ENCODE data around the gene PAK6. TPM values are rescaled to one million over a fixed set of nuclear protein-coding genes. Genes with fewer than 3 reads are reported as not detected.

The PAK6 gene
- total RNA-seq (2014; rRNA removed; shearing (Covaris generic)), result not detected in 2 replicates

DNA sequence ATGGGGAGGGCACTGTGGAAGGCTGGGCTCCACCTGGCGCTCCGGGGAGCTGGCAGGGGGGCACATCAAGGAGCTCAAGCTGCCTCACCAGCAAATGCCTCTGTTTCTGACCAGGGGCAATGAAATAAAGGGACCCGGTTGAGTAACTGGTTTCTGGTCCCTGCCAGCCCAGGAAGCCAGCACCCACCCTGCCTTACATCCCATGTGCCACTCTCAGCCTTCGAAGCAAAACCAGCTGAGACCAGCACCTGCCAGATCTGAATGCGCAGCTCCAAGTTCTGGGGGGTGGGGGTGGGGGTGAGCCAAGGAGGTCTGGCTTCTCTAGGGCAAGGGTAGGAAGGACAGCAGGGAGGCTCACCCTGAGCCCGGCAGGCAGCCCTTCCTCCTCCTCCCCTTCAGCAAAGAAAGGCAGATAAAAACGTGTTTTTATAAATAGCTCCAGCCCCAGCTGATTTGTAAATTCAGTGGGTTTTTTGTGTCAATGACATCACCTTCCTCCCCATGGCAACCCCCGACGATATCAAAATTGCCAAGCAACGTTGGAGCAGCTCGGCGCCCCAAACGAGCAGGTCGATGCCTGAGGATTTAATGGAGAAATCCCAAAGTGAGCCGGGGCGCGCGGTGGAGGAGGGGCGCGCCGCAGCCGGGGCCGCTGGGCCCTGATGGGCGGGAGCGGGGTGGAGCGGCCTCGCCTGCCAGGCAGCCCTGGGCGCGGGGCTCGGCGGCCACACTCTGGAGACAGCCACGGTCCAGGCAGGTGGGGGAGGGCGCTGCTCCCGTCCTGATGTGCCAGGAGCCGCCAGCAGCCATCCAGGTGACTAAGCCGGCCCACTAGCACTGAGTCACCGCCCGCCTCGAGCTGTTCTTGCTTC lies at the start of gene PAK6:
TSS of gene PAK6 (plus strand) at position 532 of the 872 bp plus-strand sequence. CDS start 25,723 bp downstream, outside the sequence.
- Histone ChIP-seq H3K27me3 (peaks cover 14% of the 10 kb centered on the region), H3K27ac (no peak within 1 kb of the TSS), H3K4me1 (peaks cover 4% of the 10 kb centered on the region; the same call in 1 of the 2 replicates), H3K4me3 (peak within 1 kb of the TSS; percentile 39), H3K36me3 (no peaks in the 10 kb centered on the region), H3K9me3 (replicated peaks) (no peaks in the 10 kb centered on the region)
- peak in 1 of 2 experiments; percentile 40 for DNase-seq

DNA sequence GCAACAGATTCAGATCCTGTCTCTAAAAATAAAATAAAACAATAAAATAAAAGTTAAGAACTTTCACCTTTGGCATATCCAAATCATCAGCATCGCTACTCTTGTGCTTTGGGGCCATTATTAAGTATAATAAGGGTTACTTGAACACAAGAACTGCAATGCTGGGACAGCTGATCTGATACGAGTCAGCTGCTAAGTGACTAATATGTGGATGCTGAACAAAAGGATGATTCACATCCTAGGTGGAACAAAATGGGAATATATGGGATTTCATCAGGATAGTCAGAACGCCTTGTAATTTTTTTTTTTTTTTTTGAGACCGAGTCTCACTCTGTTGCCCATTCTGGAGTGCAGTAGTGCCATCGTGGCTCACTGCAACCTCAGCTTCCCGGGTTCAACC lies 48.3 kb upstream of the PAK6 start:
- H3K36me3 ChIP-seq, result peaks cover 75% of the 10 kb centered on the region
- H3K27me3 ChIP-seq, result no peaks in the 10 kb centered on the region
- no peaks in the 10 kb centered on the region for H3K4me1 ChIP-seq
- DNase-seq, result peak in 1 of 2 experiments; percentile 20
- peak overlapping the region; percentile 13 for H3K27ac ChIP-seq
- no peak overlapping the region for H3K4me3 ChIP-seq
- H3K9me3 ChIP-seq (replicated peaks), result no peaks in the 10 kb centered on the region

DNA sequence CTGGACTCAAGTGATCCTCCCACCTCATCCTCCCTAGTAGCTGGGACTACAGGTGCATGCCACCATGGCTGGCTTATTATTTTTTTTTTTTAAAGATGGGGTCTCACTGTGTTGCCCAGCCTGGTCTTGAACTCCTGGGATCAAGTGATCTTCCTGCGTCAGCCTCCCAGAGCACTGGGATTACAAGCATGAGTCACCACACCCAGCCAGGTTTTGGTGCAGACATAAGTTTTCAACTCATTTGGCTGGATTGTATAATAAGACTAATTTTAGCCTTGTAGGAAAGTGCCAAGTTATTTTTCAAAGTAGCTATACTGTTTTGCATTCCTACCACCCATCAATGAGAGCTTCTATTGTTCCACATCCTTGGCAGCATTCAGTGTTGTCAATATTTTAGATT lies 45.9 kb upstream of the PAK6 start:
- Histone ChIP-seq H3K4me1 (no peaks in the 10 kb centered on the region), H3K9me3 (replicated peaks) (no peaks in the 10 kb centered on the region), H3K27me3 (no peaks in the 10 kb centered on the region), H3K36me3 (peaks cover 81% of the 10 kb centered on the region), H3K27ac (no peak overlapping the region), H3K4me3 (no peak overlapping the region)
- DNase-seq, result no peak

DNA sequence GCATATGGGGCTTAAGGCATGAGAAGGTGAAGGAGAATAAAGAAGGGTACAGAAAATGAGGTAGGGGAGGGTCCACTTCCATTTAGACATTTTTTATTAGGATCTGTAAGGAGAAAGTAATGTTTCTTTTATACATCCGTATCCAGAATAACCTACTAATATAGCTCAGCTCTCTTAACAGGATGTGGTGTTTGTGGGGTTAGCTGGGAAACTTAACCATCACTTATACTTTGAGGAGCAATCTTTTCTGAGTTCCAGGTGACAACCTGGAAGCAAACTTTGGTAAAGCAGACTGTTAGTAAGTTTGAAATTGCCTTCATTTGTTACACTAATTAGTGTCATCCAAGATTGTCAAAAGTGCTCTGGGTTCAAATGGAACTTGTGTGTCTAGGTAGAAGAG lies 41.4 kb upstream of the PAK6 start:
- DNase-seq, result no peak
- H3K4me3 ChIP-seq, result no peak overlapping the region

DNA sequence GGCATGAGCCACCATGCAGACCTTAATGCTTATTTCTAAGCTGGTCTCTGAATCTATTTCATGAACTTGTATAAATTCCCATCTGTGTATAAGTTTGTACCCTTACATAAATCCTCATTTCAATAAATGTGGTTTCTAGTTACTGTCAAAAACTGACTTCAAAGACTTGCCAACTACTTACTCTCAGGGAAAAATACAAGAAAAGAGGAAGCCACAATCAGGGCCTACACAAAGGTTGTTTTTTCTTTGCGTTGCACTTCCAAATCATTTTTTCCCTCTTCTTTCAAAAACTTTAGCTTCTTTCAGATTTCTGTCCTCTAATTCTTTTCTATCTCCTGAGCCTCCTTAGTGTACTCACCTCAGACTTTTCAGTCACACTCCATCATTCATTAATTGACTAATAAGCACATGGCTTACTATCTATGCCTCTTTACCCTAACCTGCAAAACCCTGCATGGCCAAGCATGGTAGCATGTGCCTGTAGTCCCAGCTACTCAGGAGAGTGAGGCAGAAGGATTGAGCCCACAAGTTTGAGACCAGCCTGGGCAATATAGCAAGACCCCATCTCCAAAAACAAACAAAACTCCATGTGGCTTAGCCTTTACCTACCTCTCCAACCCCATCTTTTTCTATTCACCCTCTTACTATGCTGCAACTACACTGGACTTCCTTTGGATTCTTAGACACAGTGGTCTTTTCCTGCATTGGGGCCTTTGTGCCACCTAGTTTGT lies 40.3 kb upstream of the PAK6 start:
- no peaks in the 10 kb centered on the region for H3K4me1 ChIP-seq
- no peaks in the 10 kb centered on the region for H3K27me3 ChIP-seq
- H3K4me3 ChIP-seq, result no peak overlapping the region
- H3K27ac ChIP-seq, result no peak overlapping the region
- no peaks in the 10 kb centered on the region for H3K9me3 ChIP-seq (replicated peaks)
- DNase-seq, result no peak
- H3K36me3 ChIP-seq, result peaks cover 89% of the 10 kb centered on the region

More for the DNA sequence above, 41.4 kb upstream of the PAK6 start:
- H3K9me3 ChIP-seq (replicated peaks), result no peaks in the 10 kb centered on the region
- H3K36me3 ChIP-seq, result peaks cover 86% of the 10 kb centered on the region
- no peaks in the 10 kb centered on the region for H3K27me3 ChIP-seq
- no peaks in the 10 kb centered on the region for H3K4me1 ChIP-seq
- H3K27ac ChIP-seq, result no peak overlapping the region

DNA sequence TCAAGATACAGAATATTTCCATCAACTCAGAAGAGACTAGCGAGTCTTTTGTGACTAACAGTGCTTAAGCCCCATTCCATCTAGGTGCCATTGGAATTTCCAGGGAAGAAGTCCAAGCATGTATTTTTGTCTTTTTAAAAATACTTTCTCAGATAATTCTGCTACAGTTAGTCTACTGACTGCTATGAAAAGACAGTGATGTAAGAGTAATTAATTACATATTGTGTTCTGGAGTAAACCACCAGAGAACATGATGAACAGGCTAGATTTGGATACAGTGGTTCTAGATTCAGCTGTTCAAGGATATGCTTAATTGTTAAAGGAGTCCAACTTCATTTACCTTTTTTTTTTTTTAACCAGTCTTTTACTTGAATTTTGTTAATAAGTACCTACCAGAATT lies 34.8 kb upstream of the PAK6 start:
- Histone ChIP-seq H3K4me3 (no peak overlapping the region), H3K36me3 (peaks cover 94% of the 10 kb centered on the region), H3K27me3 (no peaks in the 10 kb centered on the region), H3K9me3 (replicated peaks) (no peaks in the 10 kb centered on the region), H3K4me1 (no peaks in the 10 kb centered on the region), H3K27ac (no peak overlapping the region)
- no peak for DNase-seq

DNA sequence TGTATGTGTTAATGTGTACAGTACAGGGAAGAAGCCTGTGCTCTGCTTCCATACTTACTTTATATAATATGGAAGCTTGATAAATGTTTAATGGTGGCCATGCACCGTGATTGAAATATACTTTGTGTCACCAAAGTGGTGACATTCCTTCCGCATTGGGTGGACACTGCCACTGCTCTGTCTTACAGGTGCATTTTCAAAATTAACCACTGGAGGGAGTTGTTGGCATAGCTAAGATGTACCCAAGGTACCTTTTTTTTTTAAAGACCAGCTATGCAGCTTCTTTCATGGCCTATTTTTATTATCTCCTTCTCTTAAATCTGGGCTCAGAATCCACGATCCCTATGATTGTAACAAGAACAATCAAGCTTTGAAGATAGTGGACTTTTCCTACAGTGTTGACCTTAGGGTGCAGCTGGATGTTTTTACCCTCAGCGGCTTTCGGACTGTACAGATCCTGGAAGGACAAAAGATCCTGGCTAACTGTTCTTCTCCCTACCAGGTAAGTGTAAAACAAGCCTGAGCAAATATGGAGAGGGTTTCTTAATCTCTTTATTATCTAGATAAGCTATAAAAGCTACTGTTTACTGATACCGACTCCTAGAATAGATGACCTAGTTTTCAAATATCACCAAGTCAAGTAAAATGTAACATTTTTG lies 21.6 kb upstream of the PAK6 start:
- peaks cover 86% of the 10 kb centered on the region for H3K36me3 ChIP-seq
- no peak overlapping the region for H3K27ac ChIP-seq
- peak; percentile 51 to 85 for DNase-seq
- no peak overlapping the region for H3K4me3 ChIP-seq
- H3K9me3 ChIP-seq (replicated peaks), result no peaks in the 10 kb centered on the region
- H3K4me1 ChIP-seq, result no peaks in the 10 kb centered on the region; the same call in 1 of the 2 replicates
- H3K27me3 ChIP-seq, result no peaks in the 10 kb centered on the region

- peaks cover 70% of the 10 kb centered on the region for H3K36me3 ChIP-seq
- no peak overlapping the region for H3K4me3 ChIP-seq
- H3K27me3 ChIP-seq, result no peaks in the 10 kb centered on the region
- H3K9me3 ChIP-seq (replicated peaks), result no peaks in the 10 kb centered on the region
- DNase-seq, result no peak
- H3K4me1 ChIP-seq, result no peaks in the 10 kb centered on the region; the same call in 1 of the 2 replicates
- no peak overlapping the region for H3K27ac ChIP-seq
These were observed 19.1 kb upstream of the PAK6 start for GRCh38 chr15:40219801-40220200.

DNA sequence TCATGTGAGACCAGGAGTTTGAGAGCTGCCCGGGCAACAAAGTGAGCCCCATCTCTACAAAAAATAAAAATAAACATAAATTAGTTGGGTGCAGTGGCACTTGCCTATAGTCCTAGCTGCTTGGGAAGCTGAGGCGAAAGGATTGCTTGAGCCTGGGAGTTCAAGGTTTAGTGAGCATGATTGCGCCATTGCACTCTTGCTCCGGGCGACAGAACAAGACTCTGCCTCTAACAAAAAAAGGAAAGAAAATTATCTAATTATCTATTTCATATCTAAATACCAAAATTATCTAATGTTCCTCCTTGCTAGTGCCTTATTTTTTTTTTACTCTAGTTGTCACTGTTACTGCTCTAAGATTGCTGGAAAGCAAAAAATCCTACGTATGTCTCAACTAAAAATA lies 16.7 kb upstream of the PAK6 start:
- peaks cover 56% of the 10 kb centered on the region for H3K36me3 ChIP-seq
- DNase-seq, result no peak

GRCh38 chr15:40226736-40227135 lies 12.1 kb upstream of the PAK6 start:
- H3K36me3 ChIP-seq, result peaks cover 25% of the 10 kb centered on the region
- no peak for DNase-seq
- no peaks in the 10 kb centered on the region for H3K4me1 ChIP-seq

More for the DNA sequence above, 16.7 kb upstream of the PAK6 start:
- H3K4me3 ChIP-seq, result no peak overlapping the region
- no peaks in the 10 kb centered on the region for H3K9me3 ChIP-seq (replicated peaks)
- H3K4me1 ChIP-seq, result no peaks in the 10 kb centered on the region; the same call in 1 of the 2 replicates
- no peak overlapping the region for H3K27ac ChIP-seq
- H3K27me3 ChIP-seq, result no peaks in the 10 kb centered on the region

GRCh38 chr15:40229316-40229715 lies 9.5 kb upstream of the PAK6 start:
- Histone ChIP-seq H3K27me3 (no peaks in the 10 kb centered on the region), H3K4me3 (no peak overlapping the region), H3K27ac (no peak overlapping the region), H3K9me3 (replicated peaks) (no peaks in the 10 kb centered on the region), H3K36me3 (peaks cover 21% of the 10 kb centered on the region), H3K4me1 (peaks cover 3% of the 10 kb centered on the region; the same call in 1 of the 2 replicates)
- no peak for DNase-seq

More at GRCh38 chr15:40226736-40227135, 12.1 kb upstream of the PAK6 start:
- no peak overlapping the region for H3K4me3 ChIP-seq
- H3K27ac ChIP-seq, result no peak overlapping the region
- no peaks in the 10 kb centered on the region for H3K9me3 ChIP-seq (replicated peaks)
- no peaks in the 10 kb centered on the region for H3K27me3 ChIP-seq

- no peak overlapping the region for H3K4me3 ChIP-seq
- no peak for DNase-seq
- no peaks in the 10 kb centered on the region for H3K27me3 ChIP-seq
These were observed 8.9 kb upstream of the PAK6 start for GRCh38 chr15:40229956-40230355.

GRCh38 chr15:40232625-40233070 lies 6.2 kb upstream of the PAK6 start:
- H3K9me3 ChIP-seq (replicated peaks), result no peaks in the 10 kb centered on the region
- no peak overlapping the region for H3K4me3 ChIP-seq
- H3K27me3 ChIP-seq, result no peaks in the 10 kb centered on the region
- peaks cover 14% of the 10 kb centered on the region for H3K36me3 ChIP-seq
- H3K27ac ChIP-seq, result no peak overlapping the region
- no peak for DNase-seq
- peaks cover 4% of the 10 kb centered on the region; the same call in 1 of the 2 replicates for H3K4me1 ChIP-seq

More at GRCh38 chr15:40229956-40230355, 8.9 kb upstream of the PAK6 start:
- no peak overlapping the region for H3K27ac ChIP-seq
- H3K9me3 ChIP-seq (replicated peaks), result no peaks in the 10 kb centered on the region
- H3K4me1 ChIP-seq, result peaks cover 4% of the 10 kb centered on the region; the same call in 1 of the 2 replicates
- H3K36me3 ChIP-seq, result peaks cover 16% of the 10 kb centered on the region

- H3K4me3 ChIP-seq, result no peak overlapping the region
- no peaks in the 10 kb centered on the region for H3K9me3 ChIP-seq (replicated peaks)
- no peaks in the 10 kb centered on the region for H3K27me3 ChIP-seq
- H3K27ac ChIP-seq, result no peak overlapping the region
- DNase-seq, result no peak
- peaks cover 4% of the 10 kb centered on the region; the same call in 1 of the 2 replicates for H3K36me3 ChIP-seq
- peaks cover 4% of the 10 kb centered on the region; the same call in 1 of the 2 replicates for H3K4me1 ChIP-seq
These were observed 4.9 kb upstream of the PAK6 start for GRCh38 chr15:40233727-40234577.
